HepG2 (cell line): ENCODE data around the gene C20orf96. TPM values are rescaled to one million over a fixed set of nuclear protein-coding genes. Genes with fewer than 3 reads are reported as not detected.

Experiments used
- AKAP8 ChIP-seq: sonication (generic); formaldehyde crosslinking; IDR thresholded peaks from 2 replicates; pipeline ENCODE4 v1.5.1; 2020; ENCODE audit warnings: mild to moderate bottlenecking, missing genetic modification reagents
- FOSL1 ChIP-seq: sonication (generic); formaldehyde crosslinking; IDR thresholded peaks from 2 replicates; pipeline ENCODE4 v1.9.0; 2021; ENCODE audit warnings: missing genetic modification reagents, borderline replicate concordance
- MTA3 ChIP-seq: sonication (generic); formaldehyde crosslinking; IDR thresholded peaks from 2 replicates; pipeline ENCODE4 v1.4.0; 2020; ENCODE audit warnings: missing genetic modification reagents
- TAF1 ChIP-seq: sonication (generic); formaldehyde crosslinking; IDR thresholded peaks from 2 replicates; pipeline ENCODE4 v1.4.0; 2020; ENCODE audit warnings: missing genetic modification reagents
- TMF1 ChIP-seq: sonication (generic); formaldehyde crosslinking; IDR thresholded peaks from 2 replicates; pipeline ENCODE4 v1.8.1; 2022; ENCODE audit warnings: low read depth, missing genetic modification reagents
- TRIM24 ChIP-seq: sonication (generic); formaldehyde crosslinking; IDR thresholded peaks from 2 replicates; pipeline ENCODE4 v1.8.0; 2022; ENCODE audit warnings: mild to moderate bottlenecking, missing genetic modification reagents
- UBTF ChIP-seq: sonication (generic); formaldehyde crosslinking; IDR thresholded peaks from 2 replicates; pipeline ENCODE4 v1.4.0; 2020; ENCODE audit warnings: mild to moderate bottlenecking, missing genetic modification reagents
- ZFP90 ChIP-seq: sonication (generic); formaldehyde crosslinking; IDR thresholded peaks from 2 replicates; pipeline ENCODE4 v1.8.0; 2022; ENCODE audit warnings: missing genetic modification reagents, mild to moderate bottlenecking, inconsistent platforms, borderline replicate concordance
- ZFP91 ChIP-seq: sonication (generic); formaldehyde crosslinking; IDR thresholded peaks from 2 replicates; pipeline ENCODE4 v1.9.0; 2022; ENCODE audit warnings: missing genetic modification reagents, mild to moderate bottlenecking, borderline replicate concordance
- ZNF343 ChIP-seq: sonication (generic); formaldehyde crosslinking; IDR thresholded peaks from 2 replicates; pipeline ENCODE4 v1.4.0; 2020; ENCODE audit warnings: mild to moderate bottlenecking, missing genetic modification reagents
- ZNF512 ChIP-seq: sonication (generic); formaldehyde crosslinking; IDR thresholded peaks from 2 replicates; pipeline ENCODE4 v1.4.0; 2020; ENCODE audit warnings: mild to moderate bottlenecking, missing genetic modification reagents
- ZNF672 ChIP-seq: sonication (generic); formaldehyde crosslinking; IDR thresholded peaks from 2 replicates; pipeline ENCODE4 v1.8.1; 2022; ENCODE audit warnings: missing genetic modification reagents
- ZNF710 ChIP-seq: sonication (generic); formaldehyde crosslinking; IDR thresholded peaks from 2 replicates; pipeline ENCODE4 v1.5.0; 2020; ENCODE audit warnings: mild to moderate bottlenecking, missing genetic modification reagents, borderline replicate concordance
- ZNF713 ChIP-seq: sonication (generic); formaldehyde crosslinking; IDR thresholded peaks from 2 replicates; pipeline ENCODE4 v1.4.0; 2020; ENCODE audit warnings: mild to moderate bottlenecking, missing genetic modification reagents
- ZNF839 ChIP-seq: sonication (generic); formaldehyde crosslinking; IDR thresholded peaks from 2 replicates; pipeline ENCODE4 v1.4.0; 2020; ENCODE audit warnings: missing genetic modification reagents, mild to moderate bottlenecking, borderline replicate concordance
- ZSCAN30 ChIP-seq: sonication (generic); formaldehyde crosslinking; IDR thresholded peaks from 2 replicates; pipeline ENCODE4 v1.5.0; 2020; ENCODE audit warnings: mild to moderate bottlenecking, missing genetic modification reagents
- polyA plus RNA-seq, 8 experiments: library from polyadenylated mRNA; depleted of rRNA in 3 of 8; stranded (reverse) in 7 of 8; unstranded in 1 of 8; fragments of >200 nt; fragmentation: Illumina TruSeq in 4 of 8; extraction: Trizol in 4 of 8; gene quantifications; 2 replicates each; pipeline versions ENCODE4 v1.2.1 to v1.2.3, GENCODE V29; 2011 to 2016; ENCODE audit warnings: low read depth in 4 of 8, missing spikeins in 1 of 8, mixed read lengths in 1 of 8; ENCODE audit not compliant: insufficient read depth in 1 of 8
- total RNA-seq, 5 experiments: library from RNA; depleted of rRNA; stranded (reverse); fragments of >200 nt; fragmentation: Illumina TruSeq; extraction: Trizol; gene quantifications; 2 replicates each; pipeline ENCODE4 v1.2.3, GENCODE V29; 2016; ENCODE audit warnings: low read depth in 1 of 5
- TF ChIP-seq, protein P1 (sequence below): sonication (generic); formaldehyde crosslinking; IDR thresholded peaks from 2 replicates; pipeline ENCODE4 v1.8.0; 2022; ENCODE audit warnings: mild to moderate bottlenecking, missing genetic modification reagents, moderate library complexity
- TF ChIP-seq, protein P2 (sequence below): sonication (generic); formaldehyde crosslinking; IDR thresholded peaks from 2 replicates; pipeline ENCODE4 v1.5.1; 2020; ENCODE audit warnings: mild to moderate bottlenecking, moderate library complexity, missing genetic modification reagents

C20orf96 gene
- total and polyA plus RNA-seq, 2 of the 13 experiments (the other 11 are each of a cell fraction or from before 2014, with no cell fraction given): 3.8 to 20.6 TPM

GRCh38 chr20:290084-290831 is at the start of gene C20orf96 (continued):
- TF ChIP-seq, protein P1, sequence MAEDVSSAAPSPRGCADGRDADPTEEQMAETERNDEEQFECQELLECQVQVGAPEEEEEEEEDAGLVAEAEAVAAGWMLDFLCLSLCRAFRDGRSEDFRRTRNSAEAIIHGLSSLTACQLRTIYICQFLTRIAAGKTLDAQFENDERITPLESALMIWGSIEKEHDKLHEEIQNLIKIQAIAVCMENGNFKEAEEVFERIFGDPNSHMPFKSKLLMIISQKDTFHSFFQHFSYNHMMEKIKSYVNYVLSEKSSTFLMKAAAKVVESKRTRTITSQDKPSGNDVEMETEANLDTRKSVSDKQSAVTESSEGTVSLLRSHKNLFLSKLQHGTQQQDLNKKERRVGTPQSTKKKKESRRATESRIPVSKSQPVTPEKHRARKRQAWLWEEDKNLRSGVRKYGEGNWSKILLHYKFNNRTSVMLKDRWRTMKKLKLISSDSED (CRISPR knock-in tag): no peak
- no peak for TF ChIP-seq FOSL1 (CRISPR knock-in tag)
- TF ChIP-seq AKAP8 (CRISPR knock-in tag): no peak
- no peak for TF ChIP-seq ZNF343 (CRISPR knock-in tag)
- no peak for TF ChIP-seq ZNF713 (CRISPR knock-in tag)
- TF ChIP-seq ZNF839 (CRISPR knock-in tag): peak; percentile 91
- TF ChIP-seq MTA3 (CRISPR knock-in tag): no peak
- no peak for TF ChIP-seq TRIM24 (CRISPR knock-in tag)
- TF ChIP-seq UBTF (CRISPR knock-in tag): no peak; the same call in 1 of the 2 replicates
- TF ChIP-seq TAF1 (CRISPR knock-in tag): peak; percentile 64; the same call in 1 of the 2 replicates
- TF ChIP-seq, protein P2, sequence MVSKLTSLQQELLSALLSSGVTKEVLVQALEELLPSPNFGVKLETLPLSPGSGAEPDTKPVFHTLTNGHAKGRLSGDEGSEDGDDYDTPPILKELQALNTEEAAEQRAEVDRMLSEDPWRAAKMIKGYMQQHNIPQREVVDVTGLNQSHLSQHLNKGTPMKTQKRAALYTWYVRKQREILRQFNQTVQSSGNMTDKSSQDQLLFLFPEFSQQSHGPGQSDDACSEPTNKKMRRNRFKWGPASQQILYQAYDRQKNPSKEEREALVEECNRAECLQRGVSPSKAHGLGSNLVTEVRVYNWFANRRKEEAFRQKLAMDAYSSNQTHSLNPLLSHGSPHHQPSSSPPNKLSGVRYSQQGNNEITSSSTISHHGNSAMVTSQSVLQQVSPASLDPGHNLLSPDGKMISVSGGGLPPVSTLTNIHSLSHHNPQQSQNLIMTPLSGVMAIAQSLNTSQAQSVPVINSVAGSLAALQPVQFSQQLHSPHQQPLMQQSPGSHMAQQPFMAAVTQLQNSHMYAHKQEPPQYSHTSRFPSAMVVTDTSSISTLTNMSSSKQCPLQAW (CRISPR knock-in tag): peak; percentile 70
- TF ChIP-seq ZFP91 (CRISPR knock-in tag): peak; percentile 40; the same call in 1 of the 2 replicates
- TF ChIP-seq ZNF512: no peak
- no peak for TF ChIP-seq ZNF672 (CRISPR knock-in tag)
- TF ChIP-seq ZNF710 (CRISPR knock-in tag): no peak; the same call in 1 of the 2 replicates
- TF ChIP-seq ZFP90: peak; percentile 66
- TF ChIP-seq ZSCAN30 (CRISPR knock-in tag): 0 out of 2 replicates have a peak, but pooled peaks have one; percentile 36
- peak; percentile 53; the same call in 1 of the 2 replicates for TF ChIP-seq TMF1 (CRISPR knock-in tag)
